H9 (cell line): ENCODE data around the gene HOXB1. TPM values are rescaled to one million over a fixed set of nuclear protein-coding genes. Genes with fewer than 3 reads are reported as not detected.

ENCODE experiments used
- DNase-seq: peaks from one replicate; pipeline ENCODE4 v3.0.0-alpha.2; 2017
- H2AFZ ChIP-seq: one replicate; pipeline ENCODE4 v1.6.1; 2013; ENCODE audit warnings: mild to moderate bottlenecking, low read length, control low read depth, moderate library complexity
- H2AK5ac ChIP-seq: 2 replicates; pipeline ENCODE4 v1.6.1; 2013; ENCODE audit warnings: low read length, control low read depth, mixed read lengths; ENCODE audit not compliant: insufficient read length
- H2BK120ac ChIP-seq: one replicate; pipeline ENCODE4 v1.6.1; 2013; ENCODE audit warnings: low read depth, mild to moderate bottlenecking, low read length, control low read depth, inconsistent platforms; ENCODE audit not compliant: poor library complexity, severe bottlenecking
- H2BK12ac ChIP-seq: 2 replicates; pipeline ENCODE4 v1.6.1; 2013; ENCODE audit warnings: low read length, control low read depth, mixed read lengths, low read depth; ENCODE audit not compliant: insufficient read length
- H2BK15ac ChIP-seq: 2 replicates; pipeline ENCODE4 v1.6.1; 2013; ENCODE audit warnings: low read depth, low read length, control low read depth
- H2BK20ac ChIP-seq: one replicate; pipeline ENCODE4 v1.6.1; 2013; ENCODE audit warnings: low read depth, mild to moderate bottlenecking, low read length, control low read depth, inconsistent platforms; ENCODE audit not compliant: poor library complexity, severe bottlenecking
- H2BK5ac ChIP-seq: 2 replicates; pipeline ENCODE4 v1.6.1; 2013; ENCODE audit warnings: low read length, control low read depth, mixed read lengths; ENCODE audit not compliant: insufficient read length
- H3K14ac ChIP-seq: 2 replicates; pipeline ENCODE4 v1.6.1; 2013; ENCODE audit warnings: low read length, control low read depth; ENCODE audit not compliant: insufficient read depth
- H3K18ac ChIP-seq: 2 replicates; pipeline ENCODE4 v1.6.1; 2013; ENCODE audit warnings: low read depth, mild to moderate bottlenecking, mixed read lengths, low read length, control low read depth; ENCODE audit not compliant: insufficient read length
- H3K23ac ChIP-seq: 2 replicates; pipeline ENCODE4 v1.6.1; 2013; ENCODE audit warnings: low read length, control low read depth, mixed read lengths, low read depth; ENCODE audit not compliant: insufficient read length
- H3K23me2 ChIP-seq: 2 replicates; pipeline ENCODE4 v1.6.1; 2013; ENCODE audit warnings: low read depth, mild to moderate bottlenecking, mixed read lengths, low read length, control low read depth; ENCODE audit not compliant: insufficient read length, poor library complexity, severe bottlenecking
- H3K27ac ChIP-seq: 2 replicates; pipeline ENCODE4 v1.5.1; 2013; ENCODE audit warnings: low read length, control low read depth, mixed read lengths, low read depth; ENCODE audit not compliant: insufficient read length
- H3K27me3 ChIP-seq: 2 replicates; pipeline ENCODE4 v1.6.1; 2013; ENCODE audit warnings: low read length, control low read depth, inconsistent platforms; ENCODE audit not compliant: insufficient read depth
- H3K4ac ChIP-seq: 2 replicates; pipeline ENCODE4 v1.6.1; 2013; ENCODE audit warnings: low read depth, mild to moderate bottlenecking, control low read depth, inconsistent platforms, low read length, moderate library complexity
- H3K4me1 ChIP-seq: 2 replicates; pipeline ENCODE4 v1.6.1; 2013; ENCODE audit warnings: low read length, control low read depth, inconsistent platforms; ENCODE audit not compliant: insufficient read depth
- H3K4me2 ChIP-seq: 2 replicates; pipeline ENCODE4 v1.6.1; 2013; ENCODE audit warnings: low read length, control low read depth, mixed read lengths; ENCODE audit not compliant: insufficient read length, insufficient read depth
- H3K56ac ChIP-seq: 2 replicates; pipeline ENCODE4 v1.6.1; 2013; ENCODE audit warnings: low read depth, mild to moderate bottlenecking, mixed read lengths, low read length, control low read depth; ENCODE audit not compliant: insufficient read length
- H3K79me1 ChIP-seq: 2 replicates; pipeline ENCODE4 v1.6.1; 2013; ENCODE audit warnings: low read depth, mild to moderate bottlenecking, moderate library complexity, low read length, control low read depth, inconsistent platforms; ENCODE audit not compliant: insufficient read depth, poor library complexity, severe bottlenecking
- H3K79me2 ChIP-seq: 2 replicates; pipeline ENCODE4 v1.6.1; 2013; ENCODE audit warnings: low read length, control low read depth, inconsistent platforms; ENCODE audit not compliant: insufficient read depth
- H3K9ac ChIP-seq: 2 replicates; pipeline ENCODE4 v1.6.1; 2013; ENCODE audit warnings: low read length, control low read depth, mixed read lengths; ENCODE audit not compliant: insufficient read length; ENCODE audit errors: extremely low read depth
- H3K9me3 ChIP-seq: one replicate; pipeline ENCODE4 v1.6.1; 2013; ENCODE audit warnings: low read depth, low read length, inconsistent platforms; ENCODE audit not compliant: control insufficient read depth
- H3T11ph ChIP-seq: one replicate; pipeline ENCODE4 v1.6.1; 2013; ENCODE audit warnings: mild to moderate bottlenecking, low read length, control low read depth, inconsistent platforms
- H4K20me1 ChIP-seq: one replicate; pipeline ENCODE4 v1.6.1; 2013; ENCODE audit not compliant: control insufficient read depth, insufficient read length, insufficient read depth
- H4K5ac ChIP-seq: 2 replicates; pipeline ENCODE4 v1.6.1; 2013; ENCODE audit warnings: low read depth, mild to moderate bottlenecking, mixed read lengths, low read length, control low read depth; ENCODE audit not compliant: insufficient read length
- H4K8ac ChIP-seq: replicated peaks from 2 replicates; pipeline ENCODE4 v1.6.1; 2013; ENCODE audit warnings: low read length, control low read depth, mixed read lengths, low read depth; ENCODE audit not compliant: insufficient read length
- H4K91ac ChIP-seq: 2 replicates; pipeline ENCODE4 v1.6.1; 2013; ENCODE audit warnings: low read depth, mild to moderate bottlenecking, moderate library complexity, mixed read lengths, low read length, control low read depth; ENCODE audit not compliant: insufficient read length
- H3K27ac Mint-ChIP-seq, 3 experiments: 2 replicates in 2 of 3; 3 replicates in 1 of 3; pipeline ENCODE4 v1.8.0; 2020 to 2021; ENCODE audit warnings: mixed read lengths in 3 of 3, mild to moderate bottlenecking in 1 of 3, moderate library complexity in 1 of 3
- H3K27me3 Mint-ChIP-seq: 2 replicates; pipeline ENCODE4 v1.8.0; 2021; ENCODE audit warnings: low read depth, mild to moderate bottlenecking, moderate library complexity, mixed read lengths
- H3K36me3 Mint-ChIP-seq, 3 experiments: 2 replicates in 2 of 3; 3 replicates in 1 of 3; pipeline ENCODE4 v1.8.0; 2020 to 2021; ENCODE audit warnings: low read depth in 3 of 3, mixed read lengths in 3 of 3; ENCODE audit not compliant: insufficient read depth in 1 of 3
- H3K4me1 Mint-ChIP-seq, 2 experiments: 2 replicates each; pipeline ENCODE4 v1.8.0; 2020; ENCODE audit warnings: mixed read lengths in 2 of 2
- H3K4me3 Mint-ChIP-seq, 2 experiments: 2 replicates in 1 of 2; 3 replicates in 1 of 2; pipeline ENCODE4 v1.8.0; 2020 to 2021; ENCODE audit warnings: mild to moderate bottlenecking in 2 of 2, mixed read lengths in 2 of 2, moderate library complexity in 1 of 2
- H3K9me3 Mint-ChIP-seq, 2 experiments: 2 replicates in 1 of 2; 3 replicates in 1 of 2; pipeline ENCODE4 v1.8.0; 2020; ENCODE audit warnings: mild to moderate bottlenecking in 2 of 2, mixed read lengths in 2 of 2, moderate library complexity in 1 of 2
- CTCF ChIP-seq: fragments of 200-600 bp; sonication (generic); conservative IDR thresholded peaks from 3 replicates; pipeline ENCODE4 v1.8.0; 2021; ENCODE audit warnings: antibody characterized with exemption, mild to moderate bottlenecking
- WGBS: extraction: QIAGEN DNeasy Blood & Tissue Kit; methylation state at CpG from one replicate; pipeline ENCODE4 v1.1.7; 2013; ENCODE audit warnings: missing lambda C conversion rate, low lambda C conversion rate, mixed read lengths; ENCODE audit not compliant: insufficient read length; ENCODE audit errors: extremely low coverage; 5-methylcytosine and 5-hydroxymethylcytosine counted together
- total RNA-seq: library from RNA; stranded (reverse); gene quantifications from 2 replicates; pipeline ENCODE4 v1.2.1, GENCODE V29; 2021

Gene HOXB1
- total RNA-seq, 1 experiment from 2014 or later: not detected

- Mint-ChIP-seq H3K9me3 (peaks cover 0 to 4% of the 10 kb centered on the region in 2 experiments; a peak in 2 of 5 replicates), H3K4me3 (no peak overlapping the region; a peak in 1 of 5 replicates), H3K36me3 (no peaks in the 10 kb centered on the region), H3K4me1 (peaks cover 20 to 30% of the 10 kb centered on the region in 2 experiments), H3K27ac (no peak overlapping the region), H3K27me3 (peaks cover 98% of the 10 kb centered on the region)
- Histone ChIP-seq H4K20me1 (no peaks in the 10 kb centered on the region), H2AK5ac (no peak overlapping the region), H4K8ac (no peak overlapping the region), H3K27ac (no peak overlapping the region), H3K9ac (no peak overlapping the region), H4K5ac (no peak overlapping the region), H3K79me1 (no peaks in the 10 kb centered on the region), H2BK5ac (no peak overlapping the region), H3T11ph (no peak overlapping the region), H2BK12ac (no peak overlapping the region), H3K23ac (no peak overlapping the region), H3K14ac (no peak overlapping the region), H3K4ac (no peak overlapping the region), H2BK20ac (no peak overlapping the region), H2BK120ac (no peak overlapping the region), H4K91ac (no peak overlapping the region), H2BK15ac (no peak overlapping the region), H3K4me1 (no peaks in the 10 kb centered on the region; the same call in 1 of the 2 replicates), H2AFZ (no peak overlapping the region), H3K9me3 (no peaks in the 10 kb centered on the region), H3K4me2 (no peak overlapping the region), H3K56ac (no peak overlapping the region), H3K18ac (no peak overlapping the region), H3K79me2 (no peaks in the 10 kb centered on the region), H3K27me3 (peaks cover 22% of the 10 kb centered on the region), H3K23me2 (peaks cover 11% of the 10 kb centered on the region)
- no CpG with 5 or more reads among the region's 8 CpGs for WGBS
- DNase-seq: no peak
- TF ChIP-seq CTCF: no peak
Measured at GRCh38 chr17:48494335-48494734, 36.5 kb downstream of the HOXB1 start.
